Measurements from ENCODE around the gene SH2D7.

The SH2D7 gene

GRCh38 chr15:78049691-78050440 lies 42.5 kb upstream of the SH2D7 start:
- peak; percentile 70 for DNase-seq (ENCODE audit: low read depth)
- H3K4me3 ChIP-seq (ENCODE audit: low read depth, low read length): no peak overlapping the region; the same call in 1 of the 2 replicates
- TF ChIP-seq CTCF (IDR thresholded peaks at IDR 0.05; ENCODE audit: low read depth, low read length, missing control alignments): no peak

- TF ChIP-seq CTCF (IDR thresholded peaks at IDR 0.05; ENCODE audit: low read depth, low read length, missing control alignments): no peak
- DNase-seq (ENCODE audit: low read depth): no peak
- H3K4me3 ChIP-seq (ENCODE audit: low read depth, low read length): no peak overlapping the region
Observed at GRCh38 chr15:78050441-78050809, 41.9 kb upstream of the SH2D7 start.

- no peak for TF ChIP-seq CTCF (IDR thresholded peaks at IDR 0.05; ENCODE audit: low read depth, low read length, missing control alignments)
Observed at GRCh38 chr15:78050826-78051225, 41.5 kb upstream of the SH2D7 start.

GRCh38 chr15:78051596-78051995 lies 40.8 kb upstream of the SH2D7 start:
- no peak for DNase-seq (ENCODE audit: low read depth)
- H3K4me3 ChIP-seq (ENCODE audit: low read depth, low read length): no peak overlapping the region
- TF ChIP-seq CTCF (IDR thresholded peaks at IDR 0.05; ENCODE audit: low read depth, low read length, missing control alignments): no peak

More at GRCh38 chr15:78050826-78051225, 41.5 kb upstream of the SH2D7 start:
- no peak overlapping the region for H3K4me3 ChIP-seq (ENCODE audit: low read depth, low read length)
- no peak for DNase-seq (ENCODE audit: low read depth)

GRCh38 chr15:78052001-78052401 lies 40.4 kb upstream of the SH2D7 start:
- no peak for TF ChIP-seq CTCF (IDR thresholded peaks at IDR 0.05; ENCODE audit: low read depth, low read length, missing control alignments)
- no peak overlapping the region for H3K4me3 ChIP-seq (ENCODE audit: low read depth, low read length)
- no peak for DNase-seq (ENCODE audit: low read depth)

- DNase-seq (ENCODE audit: low read depth): no peak
- H3K4me3 ChIP-seq (ENCODE audit: low read depth, low read length): no peak overlapping the region
- no peak for TF ChIP-seq CTCF (IDR thresholded peaks at IDR 0.05; ENCODE audit: low read depth, low read length, missing control alignments)
Observed at GRCh38 chr15:78052545-78052944, 39.8 kb upstream of the SH2D7 start.

- TF ChIP-seq CTCF (IDR thresholded peaks at IDR 0.05; ENCODE audit: low read depth, low read length, missing control alignments): no peak
- no peak for DNase-seq (ENCODE audit: low read depth)
- H3K4me3 ChIP-seq (ENCODE audit: low read depth, low read length): no peak overlapping the region
Observed at GRCh38 chr15:78054518-78054917, 37.8 kb upstream of the SH2D7 start.

All from GM12864 (cell line).